GM23338 (cell line): ENCODE results near the gene GSG1L. TPM values are rescaled to one million over a fixed set of nuclear protein-coding genes. Genes with fewer than 3 reads are reported as not detected.
A peak's percentile ranks its signal among the peaks of the same experiment; 100 is the strongest.
"Not testable (repeated sequence)": the region's sequence is repeated elsewhere in the genome, so short reads cannot be mapped to it uniquely, and the experiment has no call there.

ENCODE experiments used
- ATAC-seq: fragments of 200-7000 bp; cut with Tn5 transposase; 3 replicates; pipeline ENCODE4 v1.9.1; 2020
- DNase-seq: peaks from one replicate; pipeline ENCODE4 v3.0.0-alpha.2; 2015; ENCODE audit warnings: low spot score
- H2AFZ ChIP-seq: fragments of 200-600 bp; sonication (generic); 2 replicates; pipeline ENCODE4 v1.8.0; 2016; ENCODE audit warnings: antibody characterized with exemption, mild to moderate bottlenecking, moderate library complexity
- H3F3A ChIP-seq: fragments of 200-600 bp; sonication (generic); replicated peaks from 2 replicates; pipeline ENCODE4 v1.8.0; 2017; ENCODE audit warnings: antibody characterized with exemption, mixed run types, low read depth
- H3K27ac ChIP-seq: fragments of 200-600 bp; sonication (generic); 2 replicates; pipeline ENCODE4 v1.6.1; 2016; ENCODE audit warnings: low read depth
- H3K27me3 ChIP-seq: fragments of 200-600 bp; sonication (generic); 2 replicates; pipeline ENCODE4 v1.8.0; 2016; ENCODE audit warnings: mild to moderate bottlenecking, mixed run types, moderate library complexity; ENCODE audit not compliant: insufficient read depth
- H3K36me3 ChIP-seq: fragments of 200-600 bp; sonication (generic); 2 replicates; pipeline ENCODE4 v1.8.0; 2016; ENCODE audit warnings: mild to moderate bottlenecking; ENCODE audit not compliant: insufficient read depth
- H3K4me1 ChIP-seq: fragments of 200-600 bp; sonication (generic); 2 replicates; pipeline ENCODE4 v1.8.0; 2016; ENCODE audit warnings: mild to moderate bottlenecking, moderate library complexity; ENCODE audit not compliant: insufficient read depth
- H3K4me2 ChIP-seq: fragments of 200-600 bp; sonication (generic); 2 replicates; pipeline ENCODE4 v1.7.1; 2017; ENCODE audit warnings: mixed run types
- H3K4me3 ChIP-seq: fragments of 200-600 bp; sonication (generic); 2 replicates; pipeline ENCODE4 v1.6.1; 2016; ENCODE audit warnings: mixed run types
- H3K79me2 ChIP-seq: fragments of 200-600 bp; sonication (generic); replicated peaks from 2 replicates; pipeline ENCODE4 v1.8.0; 2017; ENCODE audit warnings: mild to moderate bottlenecking; ENCODE audit not compliant: insufficient read depth
- H3K9me2 ChIP-seq: fragments of 200-600 bp; sonication (generic); 2 replicates; pipeline ENCODE4 v1.8.0; 2017; ENCODE audit not compliant: insufficient read depth
- H4K20me1 ChIP-seq: fragments of 200-600 bp; sonication (generic); replicated peaks from 2 replicates; pipeline ENCODE4 v1.8.0; 2017; ENCODE audit warnings: mild to moderate bottlenecking; ENCODE audit not compliant: insufficient read depth
- H3K27ac Mint-ChIP-seq: 2 replicates; pipeline ENCODE4 v1.8.0; 2020; ENCODE audit warnings: inconsistent platforms, mild to moderate bottlenecking, moderate library complexity, mixed read lengths
- H3K27me3 Mint-ChIP-seq: 3 replicates; pipeline ENCODE4 v1.8.0; 2022; ENCODE audit warnings: low read depth, mild to moderate bottlenecking, moderate library complexity, mixed read lengths, inconsistent platforms; ENCODE audit not compliant: insufficient read depth, poor library complexity
- H3K36me3 Mint-ChIP-seq: 3 replicates; pipeline ENCODE4 v1.8.0; 2021; ENCODE audit warnings: low read depth, mild to moderate bottlenecking, inconsistent platforms, moderate library complexity, mixed read lengths
- H3K4me1 Mint-ChIP-seq: 3 replicates; pipeline ENCODE4 v1.8.0; 2020; ENCODE audit warnings: mild to moderate bottlenecking, inconsistent platforms, mixed read lengths
- H3K4me3 Mint-ChIP-seq: 3 replicates; pipeline ENCODE4 v1.8.0; 2021; ENCODE audit warnings: moderate library complexity, mild to moderate bottlenecking, inconsistent platforms, mixed read lengths
- H3K9me3 Mint-ChIP-seq: 3 replicates; pipeline ENCODE4 v1.8.0; 2020; ENCODE audit warnings: moderate library complexity, mild to moderate bottlenecking, inconsistent platforms, mixed read lengths
- CTCF ChIP-seq, 2 experiments: fragments of 200-600 bp in 1 of 2; sonication (generic) in 1 of 2; conservative IDR thresholded peaks; 2 replicates each; pipeline versions ENCODE4 v1.5.1 to v1.6.1; 2016 to 2017; ENCODE audit warnings: antibody characterized with exemption in 2 of 2, low read depth in 2 of 2, mild to moderate bottlenecking in 2 of 2, moderate library complexity in 1 of 2
- ETS1 ChIP-seq: IDR thresholded peaks from 2 replicates; pipeline ENCODE4 v1.6.1; 2016; ENCODE audit warnings: antibody characterized with exemption
- EZH2 ChIP-seq: fragments of 200-600 bp; sonication (generic); IDR thresholded peaks from one replicate; pipeline ENCODE4 v1.8.0; 2017; ENCODE audit warnings: antibody characterized with exemption, mild to moderate bottlenecking, low read depth; ENCODE audit not compliant: unreplicated experiment
- POLR2AphosphoS5 ChIP-seq: IDR thresholded peaks from 2 replicates; pipeline ENCODE4 v1.6.1; 2016; ENCODE audit warnings: antibody characterized with exemption, low read depth
- ZNF462 ChIP-seq: fragments of 250-450 bp; sonication (Bioruptor Pico); IDR thresholded peaks from 2 replicates; pipeline ENCODE4 v1.5.0; 2020; ENCODE audit warnings: mild to moderate bottlenecking, moderate library complexity
- polyA plus RNA-seq: library from polyadenylated mRNA; unstranded; fragments of >200 nt; fragmentation: Nextera tagmentation; extraction: Ambion mirVana; gene quantifications from 2 replicates; pipeline ENCODE4 v1.2.1, GENCODE V29; 2016
- total RNA-seq: library from RNA; depleted of rRNA; stranded (reverse); fragments of >200 nt; shearing (Covaris generic); gene quantifications from 2 replicates; pipeline ENCODE4 v1.2.3, GENCODE V29; 2014

GSG1L gene
- total and polyA plus RNA-seq, 2 experiments from 2014 or later = 0.36 to 0.63 TPM

- no peak for TF ChIP-seq ZNF462 (CRISPR knock-in tag)
- TF ChIP-seq ETS1 = no peak
- no peak for TF ChIP-seq POLR2AphosphoS5
Observed at GRCh38 chr16:27980919-27981700, 82.4 kb downstream of the GSG1L start (continued).

GRCh38 chr16:27980076-27980775, 83.3 kb downstream of the GSG1L start:
- Histone ChIP-seq H3K4me2 (no peak overlapping the region), H3F3A (no peaks in the 10 kb centered on the region), H3K36me3 (no peaks in the 10 kb centered on the region), H3K9me2 (no peaks in the 10 kb centered on the region), H2AFZ (no peak overlapping the region), H3K79me2 (no peaks in the 10 kb centered on the region), H3K27me3 (no peaks in the 10 kb centered on the region), H3K4me3 (no peak overlapping the region), H4K20me1 (no peaks in the 10 kb centered on the region), H3K4me1 (no peaks in the 10 kb centered on the region), H3K27ac (no peak overlapping the region)
- Mint-ChIP-seq H3K36me3 (no peaks in the 10 kb centered on the region; the same call in 2 of the 3 replicates), H3K4me1 (no peaks in the 10 kb centered on the region), H3K4me3 (no peak overlapping the region), H3K27ac (no peak overlapping the region), H3K9me3 (peaks cover 6% of the 10 kb centered on the region; the same call in 2 of the 3 replicates), H3K27me3 (peaks cover 2% of the 10 kb centered on the region)
- TF ChIP-seq CTCF (conservative IDR thresholded peaks at IDR 0.05; ENCODE audit: low read depth in 2 of 2) (peak; percentile 21 to 40; a peak in 3 of 4 replicates), EZH2 (no peak)
- DNase-seq = no peak
- ATAC-seq = peak; percentile 39; the same call in 2 of the 3 replicates

GRCh38 chr16:27979668-27980067, 83.8 kb downstream of the GSG1L start:
- not testable (repeated sequence) for H3K27me3 Mint-ChIP-seq, H3F3A ChIP-seq, H2AFZ ChIP-seq, H3K27ac Mint-ChIP-seq, H3K4me3 Mint-ChIP-seq, H3K36me3 Mint-ChIP-seq, H3K9me2 ChIP-seq, ATAC-seq, H3K4me1 Mint-ChIP-seq, H3K79me2 ChIP-seq, H3K27ac ChIP-seq, H3K36me3 ChIP-seq, H3K9me3 Mint-ChIP-seq, H3K4me2 ChIP-seq, H3K27me3 ChIP-seq, H4K20me1 ChIP-seq, DNase-seq, H3K4me1 ChIP-seq, H3K4me3 ChIP-seq
